GM21737 (cell line): ENCODE measurements around the gene PDLIM4.

Experiments used
- ATAC-seq: cut with Tn5 transposase; IDR thresholded peaks from one replicate; pipeline ENCODE4 v1.9.1; 2021; ENCODE audit warnings: mild to moderate bottlenecking, moderate library complexity; ENCODE audit not compliant: unreplicated experiment

Gene PDLIM4, protein sequence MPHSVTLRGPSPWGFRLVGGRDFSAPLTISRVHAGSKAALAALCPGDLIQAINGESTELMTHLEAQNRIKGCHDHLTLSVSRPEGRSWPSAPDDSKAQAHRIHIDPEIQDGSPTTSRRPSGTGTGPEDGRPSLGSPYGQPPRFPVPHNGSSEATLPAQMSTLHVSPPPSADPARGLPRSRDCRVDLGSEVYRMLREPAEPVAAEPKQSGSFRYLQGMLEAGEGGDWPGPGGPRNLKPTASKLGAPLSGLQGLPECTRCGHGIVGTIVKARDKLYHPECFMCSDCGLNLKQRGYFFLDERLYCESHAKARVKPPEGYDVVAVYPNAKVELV

DNA sequence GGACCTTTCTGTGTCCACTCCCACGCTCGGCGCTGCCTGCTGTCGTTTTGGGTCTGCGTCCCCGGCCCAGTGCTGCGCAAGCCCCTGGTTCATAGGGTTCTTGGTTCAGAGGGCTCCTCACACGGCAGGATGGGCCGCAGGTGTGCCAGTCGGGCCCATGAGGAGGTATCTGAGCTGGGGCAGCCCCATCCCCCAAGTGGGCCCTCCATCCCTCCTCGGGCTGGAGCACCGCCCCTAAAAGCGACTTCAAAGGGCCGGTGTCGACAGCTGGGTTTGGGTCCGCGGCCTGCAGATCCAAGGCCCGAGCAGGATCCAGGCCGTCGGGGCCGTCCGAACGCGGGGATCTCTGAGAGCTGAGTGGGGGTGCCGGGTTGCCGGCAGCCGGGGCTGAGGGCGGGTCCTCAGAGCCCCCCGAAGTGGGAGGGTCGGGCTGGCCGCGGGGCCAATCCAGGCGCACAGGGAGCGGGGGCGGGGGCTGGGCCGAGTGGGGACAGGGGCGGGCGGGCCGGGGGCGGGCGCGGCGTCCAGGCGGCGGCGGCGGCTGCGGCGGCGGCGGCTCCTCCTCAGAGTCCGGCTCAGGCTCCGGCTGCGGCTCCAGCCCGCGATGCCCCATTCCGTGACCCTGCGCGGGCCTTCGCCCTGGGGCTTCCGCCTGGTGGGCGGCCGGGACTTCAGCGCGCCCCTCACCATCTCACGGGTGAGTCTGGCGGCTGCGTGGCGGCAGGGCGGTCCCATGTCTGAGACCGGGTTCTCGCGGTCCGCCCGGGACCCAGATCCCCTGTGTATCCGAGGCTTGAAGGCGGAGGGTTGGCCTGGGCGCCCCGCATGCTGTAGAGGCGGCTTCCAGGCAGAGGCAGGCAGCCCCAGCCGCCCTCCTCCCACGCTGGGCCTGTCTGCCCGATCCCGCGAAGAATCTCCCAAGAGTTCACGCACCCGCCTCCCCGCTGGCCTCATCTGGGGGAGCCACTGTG is at the start of gene PDLIM4:
TSS of gene PDLIM4 (plus strand) at position 566 of the 971 bp plus-strand sequence. CDS start at position 605, 39 bp downstream.
- ATAC-seq = no peak

DNA sequence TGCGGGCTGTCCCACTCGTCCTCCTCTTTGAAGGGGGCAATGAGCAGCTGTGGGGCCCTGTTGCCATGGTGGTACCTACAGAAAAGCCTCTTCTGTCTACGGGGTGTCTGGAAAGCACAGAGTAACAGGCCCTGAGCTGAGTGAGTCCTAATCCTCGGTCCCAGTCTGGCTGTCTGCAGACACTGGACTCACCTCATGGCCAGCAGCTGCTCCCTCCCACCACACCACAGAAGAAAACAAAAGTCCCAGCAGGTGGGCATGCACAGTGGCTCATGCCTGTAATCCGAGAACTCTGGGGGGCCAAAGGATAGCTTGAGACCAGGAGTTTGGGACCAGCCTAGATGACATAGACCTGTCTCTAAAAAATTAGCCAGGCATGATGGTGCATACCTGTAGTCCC is 49.7 kb upstream of the PDLIM4 start:
- no peak for ATAC-seq

DNA sequence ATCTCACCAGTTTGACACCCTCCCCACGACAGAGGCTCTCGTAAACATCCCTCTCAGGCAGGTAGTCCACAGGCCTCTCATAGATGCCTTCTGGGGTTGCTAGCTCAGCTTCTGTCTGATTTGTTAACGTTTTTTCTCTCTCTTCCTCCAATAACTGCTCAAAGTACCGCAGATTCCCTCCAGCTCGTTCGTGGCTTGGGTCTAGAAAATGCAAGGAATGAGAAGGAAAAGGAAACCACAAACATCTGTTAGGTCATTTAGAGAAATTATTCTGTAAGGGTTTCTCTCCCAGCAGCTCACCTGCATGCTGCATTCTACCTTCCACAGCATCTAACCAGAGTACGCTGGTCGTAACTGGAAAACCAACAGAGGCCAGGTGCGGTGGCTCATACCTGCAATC is 48.4 kb upstream of the PDLIM4 start:
- no peak for ATAC-seq

DNA sequence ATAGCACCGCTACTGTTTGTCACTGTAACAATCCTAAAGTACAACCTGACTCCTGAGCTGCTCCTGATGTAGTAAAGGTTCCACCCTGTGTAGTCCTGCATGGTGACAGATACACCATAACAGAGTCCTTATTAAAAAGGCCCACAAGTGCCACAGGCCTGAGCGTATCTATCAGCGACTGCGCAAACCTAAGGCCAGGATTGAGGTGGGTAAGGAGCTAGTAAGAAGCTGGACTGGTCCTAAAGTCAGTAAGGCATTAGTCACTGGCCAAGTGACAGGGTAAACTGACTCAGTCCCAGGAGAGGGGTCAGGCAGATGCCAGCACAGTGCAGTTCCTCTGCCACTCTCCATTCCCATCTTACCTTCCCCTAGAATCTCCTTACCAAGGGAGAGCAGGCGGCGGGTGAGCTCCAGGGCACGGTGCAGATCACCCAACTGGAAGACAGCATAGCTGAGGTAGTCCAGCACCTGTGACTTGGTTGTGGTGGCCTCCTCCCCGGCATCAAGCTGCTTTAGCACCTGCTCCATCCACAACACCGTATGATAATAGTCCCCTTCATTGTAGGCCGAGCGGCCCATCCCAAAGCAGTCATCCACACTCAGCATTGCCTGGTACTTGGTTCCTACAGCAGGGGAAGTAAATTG is 47.5 kb upstream of the PDLIM4 start:
- ATAC-seq = no peak

DNA sequence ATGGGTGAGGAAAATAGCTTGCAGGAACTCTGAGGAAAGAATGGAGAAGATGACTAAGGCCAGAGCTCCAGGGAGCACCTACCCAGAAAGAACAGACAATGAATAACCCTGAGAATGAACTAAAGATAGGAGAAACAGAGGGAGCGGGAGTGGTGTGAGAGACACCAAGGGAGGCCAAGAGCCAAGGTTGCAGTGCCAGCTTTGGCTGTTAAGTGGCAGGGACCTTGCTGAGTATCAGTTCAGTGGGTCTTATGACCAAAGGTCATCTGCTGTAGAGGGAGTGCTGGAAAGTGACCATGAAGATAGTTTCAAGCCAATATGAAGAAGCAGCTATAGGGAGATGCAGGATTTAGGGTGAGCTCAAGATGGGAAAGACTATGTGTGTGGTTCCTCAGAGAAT is 46.6 kb upstream of the PDLIM4 start:
- no peak for ATAC-seq

DNA sequence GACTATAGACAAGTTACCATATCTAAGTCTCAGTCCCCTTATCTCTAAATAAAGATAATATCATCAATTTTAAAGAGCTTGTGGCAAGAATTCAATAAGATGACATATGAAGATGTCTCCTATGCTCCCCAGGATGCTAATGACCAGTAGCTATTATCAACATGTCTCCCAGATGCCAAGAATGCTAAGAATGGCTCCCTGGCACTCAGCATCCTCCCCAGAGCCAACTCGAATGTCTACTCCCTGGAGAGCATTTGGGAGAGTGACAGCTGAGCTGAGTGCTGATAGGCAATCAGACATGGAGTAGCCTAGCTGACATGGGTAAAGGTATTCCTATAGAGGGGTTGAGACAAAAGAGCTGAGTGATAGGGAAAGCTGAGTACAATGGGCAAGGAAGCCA is 45.7 kb upstream of the PDLIM4 start:
- ATAC-seq = no peak

DNA sequence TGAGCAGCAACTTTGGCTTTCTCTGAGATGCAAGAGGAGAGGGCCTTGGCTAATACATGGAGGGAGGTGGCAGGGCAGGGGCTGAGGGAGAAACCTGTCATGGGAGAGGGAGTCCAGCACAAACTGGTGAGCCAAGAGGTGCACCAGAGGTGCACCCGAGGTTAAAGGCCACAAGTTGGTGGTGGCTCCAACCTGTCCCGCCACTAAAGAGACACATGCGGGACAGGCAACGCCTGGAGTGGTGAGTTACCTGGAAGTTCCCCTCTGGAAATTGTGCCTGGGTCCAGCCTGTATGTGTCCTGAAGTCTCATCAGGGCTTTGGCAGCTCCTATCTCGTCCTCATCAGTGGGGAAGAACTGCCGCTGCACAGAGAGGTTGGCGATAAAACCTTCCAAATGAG is 43.8 kb upstream of the PDLIM4 start:
- ATAC-seq = no peak

DNA sequence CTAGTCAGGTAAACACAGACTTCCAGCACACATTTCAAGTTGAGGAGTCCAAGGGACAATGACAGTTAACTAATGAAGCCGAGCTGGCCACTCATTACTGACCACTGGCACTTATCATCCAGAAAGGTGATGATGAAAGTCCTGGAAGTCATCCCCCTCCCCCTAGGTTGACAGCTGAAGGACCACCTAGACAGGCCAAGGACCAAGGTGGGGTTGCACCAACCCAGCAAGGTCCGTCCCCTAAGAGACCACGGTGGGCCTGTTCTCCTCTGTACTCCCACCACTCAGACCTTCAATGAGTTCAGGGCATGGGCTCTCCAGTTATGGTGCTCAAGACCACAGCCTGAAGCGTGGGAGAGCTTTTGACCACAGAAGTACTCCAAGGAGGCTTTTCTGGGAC is 43.0 kb upstream of the PDLIM4 start:
- no peak for ATAC-seq

DNA sequence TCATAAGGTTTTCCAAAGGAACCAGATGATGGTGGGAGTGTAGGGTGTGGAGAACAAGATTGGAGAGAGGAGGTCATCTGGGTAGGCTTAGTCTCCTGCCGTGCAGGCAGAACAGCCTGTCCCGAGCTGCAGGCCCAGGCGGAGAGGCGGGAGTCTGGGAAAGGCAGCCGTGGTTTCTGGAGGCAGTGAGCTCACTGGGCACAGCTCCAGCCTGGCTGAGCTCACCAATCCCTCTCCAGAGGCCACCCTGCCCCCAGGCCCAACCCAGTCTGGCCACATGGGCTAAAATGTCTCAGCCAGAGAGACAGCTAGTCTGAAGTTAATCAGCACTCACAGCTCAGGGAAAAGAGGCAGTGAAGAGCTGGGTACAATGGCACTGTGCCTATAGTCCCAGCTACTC is 42.2 kb upstream of the PDLIM4 start:
- ATAC-seq = no peak

DNA sequence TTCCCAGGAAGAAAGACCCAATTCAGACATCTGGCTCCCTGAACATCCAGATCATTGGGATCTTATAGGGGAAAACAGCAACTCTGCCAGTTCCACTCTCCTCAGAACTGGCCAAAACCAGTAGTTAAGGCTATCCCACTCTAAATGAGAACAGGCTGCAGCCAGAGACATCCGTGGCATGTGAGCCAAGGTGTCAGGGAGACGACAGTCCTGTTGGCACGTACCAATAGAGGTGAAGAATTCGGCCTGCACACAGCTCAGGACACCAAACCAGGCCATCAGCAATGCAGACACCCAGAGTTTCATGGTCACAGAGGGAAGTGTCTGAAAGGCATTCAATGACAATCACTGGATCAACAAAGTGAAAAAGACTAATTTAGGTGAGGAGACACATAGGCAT is 39.2 kb upstream of the PDLIM4 start:
- ATAC-seq = no peak

DNA sequence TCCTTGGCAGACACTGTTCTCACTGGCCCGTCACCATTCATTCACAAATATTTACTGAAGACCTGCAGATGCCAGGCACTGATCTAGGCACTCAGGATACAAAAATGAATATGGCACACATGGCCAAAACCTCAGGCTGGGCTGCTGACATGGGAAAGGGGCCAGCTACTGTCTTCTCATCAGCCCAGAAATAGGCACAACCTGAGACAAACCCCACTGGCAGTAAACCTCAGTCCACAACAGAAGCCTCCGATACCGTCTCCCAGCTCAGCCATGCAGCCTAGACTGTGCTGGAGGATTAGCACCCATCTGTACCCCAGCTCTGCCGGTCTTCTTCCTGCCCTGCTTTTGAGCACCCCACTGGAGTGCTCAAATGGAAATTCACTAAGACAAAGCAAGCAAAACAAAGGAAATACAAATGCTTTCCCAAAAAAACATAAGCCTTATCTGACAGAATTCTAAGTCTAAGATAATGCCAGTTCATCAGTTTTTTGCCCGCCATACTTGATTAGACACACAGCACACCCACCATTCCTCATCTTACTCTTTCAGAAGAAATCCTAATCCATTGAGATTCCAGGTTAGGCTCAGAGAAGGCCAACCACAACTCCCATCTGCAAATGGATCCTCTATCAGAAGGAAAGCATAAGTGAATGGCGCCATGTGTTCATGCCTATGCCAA is 38.1 kb upstream of the PDLIM4 start:
- ATAC-seq = no peak

DNA sequence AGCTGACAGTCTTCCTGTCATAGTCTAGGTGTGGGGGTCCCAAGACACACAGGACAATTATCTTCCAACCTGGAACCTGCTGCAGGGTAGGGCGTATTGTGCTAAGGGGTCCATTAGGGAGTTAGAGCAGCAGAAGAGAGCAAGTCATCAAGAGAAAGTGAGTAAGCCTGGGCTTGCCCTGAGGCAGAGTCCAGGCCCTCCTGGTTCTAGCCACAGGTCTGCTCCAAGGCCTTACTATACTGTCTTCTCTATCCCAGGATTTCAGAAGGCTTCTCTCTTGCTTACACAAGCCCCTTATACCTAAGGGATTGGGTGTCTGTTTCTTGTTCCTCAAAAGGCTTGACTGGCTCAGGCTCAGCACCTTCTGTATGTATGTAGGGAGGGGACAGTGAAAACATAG is 37.5 kb upstream of the PDLIM4 start:
- no peak for ATAC-seq

DNA sequence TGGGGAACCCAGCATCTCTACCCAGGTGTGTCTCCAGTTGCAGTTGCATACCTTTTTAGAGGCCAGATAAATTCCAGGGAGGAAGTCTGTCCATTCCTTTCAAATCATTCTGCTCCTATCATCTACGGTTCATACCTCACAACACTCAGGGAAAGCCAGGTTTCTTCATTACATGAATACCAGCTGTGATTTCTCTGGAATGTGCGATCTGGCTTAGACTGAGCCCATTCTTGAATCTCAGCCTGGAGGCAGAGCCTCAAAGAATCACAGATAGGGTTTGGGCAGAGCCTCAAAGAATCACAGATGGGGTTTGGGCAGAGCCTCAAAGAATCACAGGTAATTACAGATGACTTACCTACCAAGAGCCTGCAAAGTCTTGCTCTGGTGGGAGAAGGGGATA is 37.0 kb upstream of the PDLIM4 start:
- ATAC-seq = no peak

DNA sequence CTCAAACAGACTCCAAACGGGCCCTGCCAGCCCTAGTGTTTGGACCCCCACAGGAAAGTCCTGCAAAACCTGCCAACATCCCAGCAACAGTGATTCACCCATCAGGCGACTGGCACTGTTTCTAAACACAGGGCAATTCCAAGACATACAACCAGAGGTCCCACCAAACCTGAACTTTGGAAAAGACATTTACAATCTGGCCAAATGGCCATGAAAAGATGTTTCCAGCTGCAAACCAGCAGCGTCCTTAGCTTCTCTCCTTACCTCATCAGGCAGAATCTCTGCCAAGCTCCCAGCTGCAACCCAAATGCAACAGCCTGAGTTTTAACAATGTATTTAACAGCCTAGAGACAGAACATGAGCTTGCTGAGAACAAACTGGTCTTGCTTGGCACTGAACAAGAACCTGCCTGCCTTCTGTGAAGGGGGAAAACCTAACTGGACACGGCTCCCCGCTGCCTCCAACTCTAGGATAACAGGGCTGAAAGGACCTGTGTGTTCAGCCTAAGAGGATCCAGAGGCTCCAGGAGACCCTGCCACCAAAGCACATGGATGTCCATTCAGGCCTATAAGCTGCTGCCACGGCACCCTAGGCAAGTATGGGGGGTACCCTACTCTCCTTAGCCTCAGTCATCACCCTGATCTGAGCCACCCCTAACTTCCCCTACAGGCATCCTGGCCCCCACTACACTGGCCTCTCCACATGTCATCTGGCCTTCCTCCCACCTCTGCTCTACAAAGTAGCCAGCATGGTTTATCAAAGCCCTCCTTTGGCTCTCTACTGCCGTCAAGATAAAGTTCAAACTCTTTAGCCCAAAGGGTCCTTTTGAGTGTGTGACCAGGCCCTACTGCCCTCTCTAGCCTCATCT is 35.5 kb upstream of the PDLIM4 start:
- no peak for ATAC-seq

DNA sequence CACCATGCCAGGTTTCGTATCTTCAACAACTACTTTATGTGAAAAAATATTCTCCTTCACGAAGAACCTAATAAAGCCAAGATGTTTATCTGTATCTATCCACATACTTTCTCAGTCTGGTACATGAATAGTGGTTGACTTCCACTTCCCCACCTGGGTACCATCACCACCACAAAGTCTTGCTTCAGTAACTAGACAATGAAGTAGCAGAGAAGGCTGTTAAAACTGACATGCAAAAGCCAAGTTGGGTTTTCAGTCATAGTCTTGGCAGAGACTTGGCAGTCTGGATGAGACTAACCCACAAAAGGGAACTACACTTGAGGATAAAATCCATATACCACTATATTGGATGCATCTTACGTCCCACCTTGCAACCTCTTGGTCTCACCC is 34.9 kb upstream of the PDLIM4 start:
- ATAC-seq = no peak

DNA sequence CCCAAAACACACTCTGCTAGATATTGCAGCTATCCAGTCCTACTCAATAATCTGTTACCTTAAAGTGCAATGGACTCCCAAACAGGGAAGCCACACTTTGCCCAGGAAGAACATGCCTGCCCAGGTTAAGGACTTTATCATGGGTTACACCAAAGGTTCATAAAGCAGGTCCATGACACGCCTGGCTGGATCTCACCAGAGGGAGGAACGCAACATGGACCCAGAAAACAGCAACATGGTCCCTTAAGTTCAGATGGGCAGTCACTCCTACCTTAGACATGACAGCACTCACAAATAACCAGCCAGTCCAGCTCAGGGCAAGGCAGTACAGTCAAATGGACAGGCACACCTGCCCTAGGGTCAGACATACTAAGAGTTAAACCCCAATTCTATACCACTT is 33.6 kb upstream of the PDLIM4 start:
- no peak for ATAC-seq

DNA sequence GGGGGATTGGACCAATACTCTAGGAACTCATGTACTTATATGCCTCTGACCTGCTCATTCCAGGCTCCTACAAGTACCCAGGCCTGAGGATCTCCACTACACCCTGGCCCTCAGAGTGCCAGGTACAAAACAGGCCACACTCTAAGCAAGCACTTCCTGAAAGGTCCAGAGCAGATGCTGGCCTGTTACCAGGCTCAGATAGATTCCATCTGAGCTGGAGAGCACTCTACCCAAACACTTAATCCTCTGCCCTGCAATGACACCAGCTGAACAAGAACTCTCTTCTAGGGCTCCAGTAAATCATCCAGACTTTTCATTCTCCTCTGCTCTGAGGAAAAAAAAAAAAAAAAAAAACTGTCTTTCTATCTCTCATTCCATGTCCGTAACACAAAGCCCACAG is 32.8 kb upstream of the PDLIM4 start:
- ATAC-seq = no peak

DNA sequence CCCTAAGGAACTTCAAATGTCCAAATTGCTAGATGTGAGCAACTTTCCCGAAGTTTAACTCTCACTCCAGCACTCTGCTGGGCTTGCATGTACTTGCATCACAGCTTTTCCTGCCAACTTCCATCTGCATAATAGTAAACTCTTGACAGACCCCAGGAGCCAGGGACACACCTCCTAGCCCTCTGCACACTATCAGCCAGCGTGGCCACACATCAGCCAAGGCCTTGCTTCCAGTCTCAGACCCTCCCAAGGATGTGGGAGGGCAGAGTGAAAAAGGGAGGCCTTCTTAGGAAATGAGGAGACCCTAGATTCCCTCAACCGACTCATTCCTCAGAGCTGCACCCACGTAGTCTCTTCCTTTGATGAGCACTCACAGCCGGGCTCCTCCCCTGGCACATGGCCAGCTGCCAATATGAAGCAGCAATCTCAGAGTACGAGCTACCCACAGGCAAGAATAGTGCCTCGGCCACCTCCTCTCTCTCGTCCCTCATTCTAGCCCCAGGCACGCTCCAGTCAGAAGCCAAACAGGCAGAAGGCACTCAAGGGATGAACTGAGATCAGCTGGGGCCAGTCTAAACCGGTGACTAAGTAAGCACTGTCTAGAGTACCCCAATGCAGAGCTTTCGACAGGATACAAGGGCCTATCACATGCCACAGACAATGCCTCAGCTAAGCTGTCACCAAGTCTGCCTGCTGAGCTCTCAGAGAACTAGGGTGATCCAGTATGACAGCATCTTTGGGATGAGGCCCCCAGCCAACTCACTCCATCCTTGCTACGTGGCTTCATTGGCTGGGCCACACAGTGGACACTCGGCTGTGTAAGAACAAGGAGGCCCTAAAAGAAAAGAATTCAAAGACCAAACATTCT is 32.1 kb upstream of the PDLIM4 start:
- ATAC-seq = no peak
